Gastroesophageal sphincter (tissue), 3 donors: ENCODE results near the gene RBM47.
"Not testable (repeated sequence)": the region's sequence is repeated elsewhere in the genome, so short reads cannot be mapped to it uniquely, and the experiment has no call there.

Experiments used
- CTCF ChIP-seq, 4 experiments: fragments of 200-600 bp in 2 of 4; fragments of 450-650 bp in 2 of 4; sonication (generic) in 1 of 4; IDR thresholded peaks; one replicate each; pipeline ENCODE4 v1.5.1; 2017 to 2019; ENCODE audit warnings: antibody characterized with exemption in 4 of 4, mild to moderate bottlenecking in 2 of 4, moderate library complexity in 2 of 4
- EP300 ChIP-seq: sonication (generic); formaldehyde crosslinking; IDR thresholded peaks from one replicate; pipeline ENCODE4 v1.6.1; 2017; ENCODE audit warnings: antibody characterized with exemption, mild to moderate bottlenecking
- POLR2A ChIP-seq, 2 donors: fragments of 450-650 bp; IDR thresholded peaks; one replicate each; pipeline ENCODE4 v1.6.1; 2017; ENCODE audit warnings: antibody characterized with exemption in 2 of 2, mild to moderate bottlenecking in 2 of 2, moderate library complexity in 1 of 2
- POLR2AphosphoS5 ChIP-seq: sonication (generic); formaldehyde crosslinking; IDR thresholded peaks from one replicate; pipeline ENCODE4 v1.6.1; 2017; ENCODE audit warnings: antibody characterized with exemption

DNA sequence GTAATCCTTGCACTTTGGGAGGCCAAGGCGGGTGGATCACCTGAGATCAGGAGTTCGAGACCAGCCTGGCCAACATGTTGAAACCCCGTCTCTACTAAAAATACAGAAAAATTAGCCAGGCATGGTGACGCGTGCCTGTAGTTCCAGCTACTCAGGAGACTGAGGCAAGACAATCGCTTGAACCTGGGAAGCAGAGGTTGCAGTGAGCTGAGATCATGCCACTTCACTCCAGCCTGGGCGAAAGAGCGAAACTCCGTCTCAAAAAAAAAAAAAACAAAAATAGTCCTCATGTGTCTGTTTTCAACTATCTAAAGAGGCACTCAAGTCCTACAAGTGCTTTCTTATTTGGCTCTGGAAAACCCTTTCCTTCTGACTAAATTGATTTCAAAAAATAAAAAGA is 237.4 kb downstream of the RBM47 start:
- TF ChIP-seq CTCF (IDR thresholded peaks at IDR 0.05); POLR2A (IDR thresholded peaks at IDR 0.05); EP300; POLR2AphosphoS5: not testable (repeated sequence)
